ENCODE results near the gene CAVIN3. TPM values are rescaled to one million over a fixed set of nuclear protein-coding genes. Genes with fewer than 3 reads are reported as not detected.

CAVIN3 gene
- total RNA-seq, 2 donors from 2014 or later, result 303 to 717 TPM

- Histone ChIP-seq H3K4me1 (ENCODE audit: control insufficient read depth in 1 of 2, low read depth in 2 of 2) (peaks cover 21 to 49% of the 10 kb centered on the region in 2 donors), H3K9me3 (no peaks in the 10 kb centered on the region)
Observed at GRCh38 chr11:6319704-6320410, 444 bp downstream of the CAVIN3 start.

GRCh38 chr11:6319001-6319703 is 1.1 kb downstream of the CAVIN3 start:
- Histone ChIP-seq H3K4me3 (peak overlapping the region; percentile 89), H3K4me1 (ENCODE audit: control insufficient read depth in 1 of 2, low read depth in 2 of 2) (peaks cover 21 to 49% of the 10 kb centered on the region in 2 donors), H3K27me3 (replicated peaks; ENCODE audit: insufficient read depth) (no peaks in the 10 kb centered on the region), H3K36me3 (no peaks in the 10 kb centered on the region), H3K9me3 (no peaks in the 10 kb centered on the region), H3K27ac (peak overlapping the region; percentile 99 to 100)
- DNase-seq (ENCODE audit: low spot score), result peak; percentile 10
- TF ChIP-seq CTCF (IDR thresholded peaks at IDR 0.05), result no peak
- ATAC-seq (ENCODE audit: insufficient number of reproducible peaks, low FRiP score, low read depth), result peak; percentile 6

More at GRCh38 chr11:6319704-6320410, 444 bp downstream of the CAVIN3 start:
- Histone ChIP-seq H3K27ac (peak overlapping the region; percentile 99 to 100), H3K27me3 (replicated peaks; ENCODE audit: insufficient read depth) (no peaks in the 10 kb centered on the region), H3K36me3 (no peaks in the 10 kb centered on the region), H3K4me3 (peak overlapping the region; percentile 89)
- ATAC-seq (ENCODE audit: insufficient number of reproducible peaks, low FRiP score, low read depth) (peak; percentile 84), DNase-seq (ENCODE audit: low spot score) (peak; percentile 86)
- TF ChIP-seq CTCF (IDR thresholded peaks at IDR 0.05), result no peak

GRCh38 chr11:6318204-6318603 is 2.1 kb downstream of the CAVIN3 start:
- Histone ChIP-seq H3K36me3 (no peaks in the 10 kb centered on the region), H3K27ac (peak overlapping the region; percentile 99 to 100), H3K4me3 (peak overlapping the region; percentile 89), H3K27me3 (replicated peaks; ENCODE audit: insufficient read depth) (no peaks in the 10 kb centered on the region), H3K4me1 (ENCODE audit: control insufficient read depth in 1 of 2, low read depth in 2 of 2) (peaks cover 21 to 49% of the 10 kb centered on the region in 2 donors), H3K9me3 (no peaks in the 10 kb centered on the region)
- no peak for DNase-seq (ENCODE audit: low spot score)
- TF ChIP-seq CTCF (IDR thresholded peaks at IDR 0.05), result no peak
- no peak for ATAC-seq (ENCODE audit: insufficient number of reproducible peaks, low FRiP score, low read depth)

- Histone ChIP-seq H3K27ac (peak overlapping the region; percentile 99 to 100), H3K4me1 (ENCODE audit: control insufficient read depth in 1 of 2, low read depth in 2 of 2) (peaks cover 12 to 30% of the 10 kb centered on the region in 2 donors), H3K9me3 (no peaks in the 10 kb centered on the region), H3K4me3 (peak overlapping the region; percentile 59), H3K27me3 (replicated peaks; ENCODE audit: insufficient read depth) (no peaks in the 10 kb centered on the region), H3K36me3 (no peaks in the 10 kb centered on the region)
- ATAC-seq (ENCODE audit: insufficient number of reproducible peaks, low FRiP score, low read depth), result no peak
- TF ChIP-seq CTCF (IDR thresholded peaks at IDR 0.05), result peak; percentile 83
- DNase-seq (ENCODE audit: low spot score), result peak; percentile 26
Observed at GRCh38 chr11:6315811-6316425, 4.4 kb downstream of the CAVIN3 start.

GRCh38 chr11:6312106-6312505 is 8.2 kb downstream of the CAVIN3 start:
- Histone ChIP-seq H3K4me3 (no peak overlapping the region), H3K27ac (no peak overlapping the region), H3K9me3 (no peaks in the 10 kb centered on the region), H3K36me3 (no peaks in the 10 kb centered on the region), H3K27me3 (replicated peaks; ENCODE audit: insufficient read depth) (no peaks in the 10 kb centered on the region), H3K4me1 (ENCODE audit: control insufficient read depth in 1 of 2, low read depth in 2 of 2) (peaks cover 3 to 13% of the 10 kb centered on the region in 2 donors)
- ATAC-seq (ENCODE audit: insufficient number of reproducible peaks, low FRiP score, low read depth), result no peak
- no peak for DNase-seq (ENCODE audit: low spot score)
- no peak for TF ChIP-seq CTCF (IDR thresholded peaks at IDR 0.05)

All from thoracic aorta (tissue), 2 donors.